Lower lobe of right lung (tissue), 2 donors: Measurements from ENCODE around the gene ISLR. TPM values are rescaled to one million over a fixed set of nuclear protein-coding genes. Genes with fewer than 3 reads are reported as not detected.
A peak's percentile ranks its signal among the peaks of the same experiment; 100 is the strongest.

Experiments
- ATAC-seq, 2 donors: fragments of 200-7000 bp; cut with Tn5 transposase; one replicate each; pipeline ENCODE4 v1.9.1; 2020 to 2022; ENCODE audit warnings: mild to moderate bottlenecking in 2 of 2, moderate library complexity in 2 of 2
- DNase-seq: peaks from one replicate; pipeline ENCODE4 v3.0.0-alpha.2; 2020
- H3K27ac ChIP-seq: fragments of 200-600 bp; one replicate; pipeline ENCODE4 v1.8.0; 2022
- H3K27me3 ChIP-seq: fragments of 200-600 bp; one replicate; pipeline ENCODE4 v1.8.0; 2022; ENCODE audit warnings: low read depth
- H3K36me3 ChIP-seq: fragments of 200-600 bp; one replicate; pipeline ENCODE4 v1.8.0; 2022; ENCODE audit warnings: mild to moderate bottlenecking
- H3K4me1 ChIP-seq: fragments of 200-600 bp; one replicate; pipeline ENCODE4 v1.8.0; 2022
- H3K4me3 ChIP-seq: fragments of 200-600 bp; one replicate; pipeline ENCODE4 v1.8.0; 2022; ENCODE audit warnings: mild to moderate bottlenecking
- H3K9me3 ChIP-seq: fragments of 200-600 bp; one replicate; pipeline ENCODE4 v1.8.0; 2022
- intact Hi-C: fragments of 100-400 bp; cut with DNase I; formaldehyde crosslinking; loops from one replicate; pipeline ENCODE4 v1.11.0; 2022
- total RNA-seq: library from RNA; stranded (reverse); fragmentation: NEBNext Ultra II Directional; extraction: Animal tissue kit (Norgen Biotek cat#: 25700); gene quantifications from one replicate; pipeline ENCODE4 v1.2.1, GENCODE V29; 2021
- TF ChIP-seq, protein P1 (sequence below): fragments of 200-600 bp; IDR thresholded peaks from one replicate; pipeline ENCODE4 v1.8.0; 2022; ENCODE audit warnings: antibody characterized with exemption, mild to moderate bottlenecking
- donor health status: DM: no; HTN: yes; CAD: no; lungs with severe emphysema.

The ISLR gene
- total RNA-seq, 1 donor from 2014 or later = 24.0 TPM

DNA sequence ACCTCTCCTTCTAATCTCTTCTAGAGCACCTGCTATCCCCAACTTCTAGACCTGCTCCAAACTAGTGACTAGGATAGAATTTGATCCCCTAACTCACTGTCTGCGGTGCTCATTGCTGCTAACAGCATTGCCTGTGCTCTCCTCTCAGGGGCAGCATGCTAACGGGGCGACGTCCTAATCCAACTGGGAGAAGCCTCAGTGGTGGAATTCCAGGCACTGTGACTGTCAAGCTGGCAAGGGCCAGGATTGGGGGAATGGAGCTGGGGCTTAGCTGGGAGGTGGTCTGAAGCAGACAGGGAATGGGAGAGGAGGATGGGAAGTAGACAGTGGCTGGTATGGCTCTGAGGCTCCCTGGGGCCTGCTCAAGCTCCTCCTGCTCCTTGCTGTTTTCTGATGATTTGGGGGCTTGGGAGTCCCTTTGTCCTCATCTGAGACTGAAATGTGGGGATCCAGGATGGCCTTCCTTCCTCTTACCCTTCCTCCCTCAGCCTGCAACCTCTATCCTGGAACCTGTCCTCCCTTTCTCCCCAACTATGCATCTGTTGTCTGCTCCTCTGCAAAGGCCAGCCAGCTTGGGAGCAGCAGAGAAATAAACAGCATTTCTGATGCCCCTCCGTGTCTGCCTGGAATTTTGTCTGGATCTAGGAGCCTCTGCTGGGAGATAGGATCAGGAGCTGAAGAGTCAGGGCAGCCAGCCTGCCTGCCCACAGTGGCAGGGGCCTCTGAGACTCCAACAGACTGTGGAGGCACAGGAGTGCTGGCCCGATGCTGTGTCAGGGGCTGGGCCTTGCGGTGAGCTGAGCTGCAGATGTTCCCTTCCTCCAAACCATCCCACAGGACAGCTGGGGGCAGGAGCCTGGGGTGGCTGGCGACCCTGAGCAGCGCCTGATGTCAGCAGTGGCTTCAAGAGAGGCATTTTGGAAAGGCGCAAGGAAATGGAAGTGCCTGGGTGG lies 3.0 kb downstream of the ISLR start:
- H3K27ac ChIP-seq = no peak overlapping the region
- peak; percentile 28 for DNase-seq

DNA sequence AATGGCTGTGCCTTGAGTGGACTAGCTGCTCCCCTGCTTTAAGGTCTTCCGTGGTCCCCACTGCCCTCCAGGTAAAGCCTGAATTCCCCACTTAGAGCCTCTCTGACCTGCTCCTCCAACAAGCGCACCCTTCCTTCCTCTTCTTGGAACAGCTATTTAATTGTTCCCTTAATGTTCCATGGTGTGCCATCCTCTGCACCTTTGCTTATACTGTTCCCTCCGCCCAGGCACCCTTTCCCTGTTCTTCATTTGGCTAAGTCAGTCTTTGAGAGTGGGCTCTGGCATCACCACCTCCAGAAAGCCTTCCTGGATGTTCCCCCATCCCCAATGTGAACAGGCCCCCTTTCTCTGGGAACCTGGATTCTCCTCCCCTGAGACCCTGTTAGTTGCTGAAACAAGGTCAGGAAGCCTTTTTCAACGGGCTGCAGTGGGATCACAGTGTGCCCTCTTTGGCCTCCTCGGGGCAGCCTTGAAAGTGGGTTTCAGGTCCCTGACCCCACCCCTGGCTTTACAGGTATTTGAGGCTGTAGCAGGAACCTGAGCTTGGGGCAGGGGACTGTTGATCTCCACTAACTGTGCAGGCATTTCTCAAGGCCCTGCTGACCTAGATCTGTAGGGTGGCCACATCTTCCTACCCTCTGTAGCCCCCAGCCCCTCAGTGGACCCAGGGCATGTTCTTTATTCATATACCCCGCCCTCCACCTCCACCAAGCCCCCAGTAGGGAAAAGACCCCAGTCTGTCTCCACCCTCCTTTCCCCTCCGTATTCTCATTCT lies 5.0 kb downstream of the ISLR start:
- Histone ChIP-seq H3K4me3 (no peak overlapping the region), H3K9me3 (no peaks in the 10 kb centered on the region), H3K36me3 (no peaks in the 10 kb centered on the region), H3K27ac (no peak overlapping the region), H3K4me1 (peaks cover 36% of the 10 kb centered on the region), H3K27me3 (no peaks in the 10 kb centered on the region)
- intact Hi-C loops = no loop called here
- DNase-seq = peak; percentile 21
- TF ChIP-seq, protein P1, sequence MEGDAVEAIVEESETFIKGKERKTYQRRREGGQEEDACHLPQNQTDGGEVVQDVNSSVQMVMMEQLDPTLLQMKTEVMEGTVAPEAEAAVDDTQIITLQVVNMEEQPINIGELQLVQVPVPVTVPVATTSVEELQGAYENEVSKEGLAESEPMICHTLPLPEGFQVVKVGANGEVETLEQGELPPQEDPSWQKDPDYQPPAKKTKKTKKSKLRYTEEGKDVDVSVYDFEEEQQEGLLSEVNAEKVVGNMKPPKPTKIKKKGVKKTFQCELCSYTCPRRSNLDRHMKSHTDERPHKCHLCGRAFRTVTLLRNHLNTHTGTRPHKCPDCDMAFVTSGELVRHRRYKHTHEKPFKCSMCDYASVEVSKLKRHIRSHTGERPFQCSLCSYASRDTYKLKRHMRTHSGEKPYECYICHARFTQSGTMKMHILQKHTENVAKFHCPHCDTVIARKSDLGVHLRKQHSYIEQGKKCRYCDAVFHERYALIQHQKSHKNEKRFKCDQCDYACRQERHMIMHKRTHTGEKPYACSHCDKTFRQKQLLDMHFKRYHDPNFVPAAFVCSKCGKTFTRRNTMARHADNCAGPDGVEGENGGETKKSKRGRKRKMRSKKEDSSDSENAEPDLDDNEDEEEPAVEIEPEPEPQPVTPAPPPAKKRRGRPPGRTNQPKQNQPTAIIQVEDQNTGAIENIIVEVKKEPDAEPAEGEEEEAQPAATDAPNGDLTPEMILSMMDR = no peak
- ATAC-seq = no peak

More for the DNA sequence above, 3.0 kb downstream of the ISLR start:
- TF ChIP-seq, protein P1 = no peak
- Histone ChIP-seq H3K9me3 (no peaks in the 10 kb centered on the region), H3K27me3 (no peaks in the 10 kb centered on the region), H3K4me3 (no peak overlapping the region), H3K4me1 (peaks cover 47% of the 10 kb centered on the region), H3K36me3 (no peaks in the 10 kb centered on the region)
- intact Hi-C loops = no loop called here
- no peak for ATAC-seq

DNA sequence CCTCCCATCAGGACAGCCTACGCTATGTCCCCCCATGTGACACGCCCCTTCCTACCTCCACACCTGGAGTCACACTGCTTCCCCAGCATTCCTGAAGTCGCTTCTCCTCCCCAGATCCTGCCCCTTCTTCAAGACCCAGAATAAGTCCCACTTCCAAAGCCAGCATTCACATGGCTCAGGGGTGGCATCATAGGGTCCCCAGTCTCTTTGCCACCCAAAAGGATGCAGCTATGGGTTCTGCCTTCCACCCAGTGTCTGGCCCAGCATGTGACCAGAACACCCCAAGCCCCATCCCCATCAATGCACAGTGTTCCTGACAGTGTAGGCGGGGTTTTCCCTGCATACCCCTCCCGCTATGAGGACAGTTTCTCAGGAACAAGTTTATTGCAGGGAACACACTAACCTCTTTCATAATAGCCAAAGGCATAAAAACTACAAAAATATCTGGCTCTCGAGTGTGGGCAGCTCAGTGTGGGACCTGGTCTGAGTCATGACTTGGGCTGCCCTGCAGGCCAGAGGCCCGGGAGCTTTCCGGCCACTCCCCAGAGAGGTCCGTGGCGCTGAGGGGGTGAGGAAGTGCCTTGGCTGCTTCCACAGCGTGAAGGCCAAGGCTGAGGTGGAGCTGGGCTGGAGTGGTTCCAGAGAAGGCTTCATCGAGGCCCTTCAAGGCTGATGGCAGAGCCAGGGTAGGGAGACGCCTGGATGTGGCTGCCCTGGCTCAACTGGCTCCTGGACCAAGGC lies 5.8 kb downstream of the ISLR start:
- Histone ChIP-seq H3K36me3 (no peaks in the 10 kb centered on the region), H3K4me1 (peaks cover 36% of the 10 kb centered on the region), H3K4me3 (no peak overlapping the region), H3K27ac (no peak overlapping the region), H3K9me3 (no peaks in the 10 kb centered on the region), H3K27me3 (no peaks in the 10 kb centered on the region)
- intact Hi-C loops = no loop called here
- TF ChIP-seq, protein P1 = no peak
- ATAC-seq (peak; percentile 64 to 72), DNase-seq (peak; percentile 53)

DNA sequence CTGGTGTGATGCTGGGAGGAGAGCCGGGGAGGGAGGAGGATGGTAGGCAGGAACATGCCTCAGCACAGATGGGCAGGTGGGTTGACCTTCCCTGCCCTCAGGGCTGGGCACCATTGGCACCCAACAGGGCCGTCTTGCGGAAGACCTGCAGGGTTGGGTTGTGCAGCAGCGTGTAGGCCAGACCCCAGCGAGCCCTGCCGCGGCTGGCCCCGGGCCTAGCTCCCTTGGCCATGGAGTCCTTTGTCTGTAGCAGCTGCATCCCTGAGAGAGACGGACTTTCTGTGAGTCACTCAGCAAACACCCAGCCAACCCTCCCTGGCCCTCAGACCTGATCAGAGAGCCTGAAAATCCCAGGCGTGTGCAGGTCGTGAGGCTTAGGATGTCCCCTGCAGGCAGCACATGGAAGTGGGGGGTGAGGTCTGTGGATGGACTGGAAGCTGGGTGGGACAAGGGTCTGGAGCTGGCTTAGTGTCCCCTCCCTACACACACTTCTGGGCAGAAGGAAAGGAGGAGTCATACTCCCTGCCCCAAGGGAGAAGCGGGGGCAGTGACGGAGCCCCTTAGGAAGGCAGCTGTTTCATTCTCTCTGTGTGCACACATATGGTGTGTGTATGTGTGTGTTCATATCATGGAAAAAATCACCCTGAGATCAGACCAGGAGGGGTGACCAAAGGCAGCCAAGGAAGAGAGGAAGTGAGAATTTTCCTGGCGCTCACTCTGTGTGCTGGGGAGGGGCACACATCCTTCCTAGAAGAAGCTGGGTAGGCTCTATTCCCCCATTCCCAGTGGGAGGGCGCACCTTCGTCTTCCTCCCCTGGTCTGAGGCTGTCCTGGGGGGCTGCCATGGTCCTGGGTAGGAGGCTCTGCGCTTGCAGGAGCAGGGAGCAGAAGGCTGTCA lies 6.7 kb downstream of the ISLR start:
- Histone ChIP-seq H3K9me3 (no peaks in the 10 kb centered on the region), H3K36me3 (no peaks in the 10 kb centered on the region), H3K4me3 (no peak overlapping the region), H3K27ac (no peak overlapping the region), H3K4me1 (peaks cover 36% of the 10 kb centered on the region), H3K27me3 (no peaks in the 10 kb centered on the region)
- ATAC-seq (peak; percentile 4 to 29), DNase-seq (peak; percentile 32)
- TF ChIP-seq, protein P1 = no peak
- intact Hi-C loops = no loop called here
